Inflammatory macrophage treated with lipopolysaccharide for 4 hours (primary cell): ENCODE measurements around the gene NFASC.
A peak's percentile ranks its signal among the peaks of the same experiment; 100 is the strongest.

ENCODE experiments used
- DNase-seq: peaks from one replicate; pipeline ENCODE4 v3.0.0-alpha.2; 2020

The NFASC gene

DNA sequence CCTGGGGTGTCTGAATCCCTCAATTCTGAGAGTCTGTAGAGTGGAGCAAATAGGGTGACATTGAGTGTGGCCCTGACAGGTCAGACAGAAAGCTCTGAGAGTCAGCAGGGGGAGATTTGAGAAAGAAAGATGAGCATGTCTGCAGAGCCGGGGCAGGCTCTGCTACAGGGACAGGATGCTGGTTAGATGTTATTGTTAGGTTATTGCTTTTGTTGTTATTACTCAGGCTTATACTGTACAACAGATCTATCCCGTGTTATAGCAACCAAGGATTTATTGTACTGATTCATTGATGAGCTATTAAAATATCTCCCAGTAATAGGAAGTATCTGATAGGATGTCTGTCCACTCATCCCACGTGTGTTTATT, 59.5 kb downstream of the NFASC start:
- DNase-seq = no peak

DNA sequence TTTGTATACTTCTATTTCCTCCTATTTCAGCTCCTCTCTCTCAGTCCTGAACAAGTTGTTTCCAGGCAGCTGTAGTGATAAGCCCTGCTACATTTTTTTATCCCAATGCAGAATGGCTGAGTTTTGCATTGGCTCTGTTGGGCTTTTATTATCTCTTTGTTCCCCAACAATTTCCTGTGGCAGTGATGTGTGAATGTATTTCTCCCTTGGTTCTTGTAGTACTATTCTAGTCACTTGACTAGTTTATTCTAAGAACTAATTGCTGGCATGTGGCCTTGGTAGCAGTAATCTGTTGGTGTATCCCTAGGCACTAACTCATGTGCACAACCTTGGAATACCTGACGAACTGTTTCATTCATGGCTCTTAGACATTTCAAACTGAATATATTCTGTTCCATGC, 60.7 kb downstream of the NFASC start:
- no peak for DNase-seq

DNA sequence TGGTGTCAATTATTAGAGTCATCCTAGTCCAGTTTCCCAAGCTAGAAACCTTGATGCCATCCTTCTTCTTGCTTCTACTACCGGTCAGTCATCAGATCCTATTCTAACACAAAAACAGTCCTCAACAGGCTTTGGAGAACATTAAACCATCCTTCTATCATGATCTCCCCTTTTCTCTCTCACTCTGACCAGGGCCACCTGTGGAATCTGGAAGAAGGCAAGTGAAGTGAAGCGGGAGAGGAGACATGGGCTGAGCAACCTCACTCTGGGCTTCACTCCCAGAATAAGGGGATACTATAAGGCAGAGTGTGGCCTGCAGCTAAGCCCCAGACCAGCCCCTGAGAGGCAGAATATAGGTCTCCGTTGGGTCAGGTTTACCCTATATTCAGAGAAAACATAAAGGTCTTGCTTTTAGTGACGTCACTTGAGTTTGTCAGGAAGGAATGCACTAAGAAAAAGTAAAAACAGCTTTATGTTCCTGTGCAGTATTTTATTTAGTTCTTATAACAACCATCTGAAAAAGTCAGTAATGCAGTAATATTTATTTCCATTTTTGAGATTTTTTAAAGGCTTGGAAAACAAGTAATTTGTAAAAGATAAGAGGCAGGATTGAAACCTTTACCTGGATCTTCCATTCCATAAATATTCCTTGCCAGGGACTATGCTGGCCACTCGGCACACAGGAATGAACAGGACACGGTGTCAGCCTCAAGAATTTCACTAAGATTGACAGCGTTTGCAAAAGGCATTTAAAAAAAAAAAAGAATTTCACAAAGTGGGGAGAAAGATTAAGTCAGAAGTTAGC, 61.3 kb downstream of the NFASC start:
- DNase-seq = no peak

DNA sequence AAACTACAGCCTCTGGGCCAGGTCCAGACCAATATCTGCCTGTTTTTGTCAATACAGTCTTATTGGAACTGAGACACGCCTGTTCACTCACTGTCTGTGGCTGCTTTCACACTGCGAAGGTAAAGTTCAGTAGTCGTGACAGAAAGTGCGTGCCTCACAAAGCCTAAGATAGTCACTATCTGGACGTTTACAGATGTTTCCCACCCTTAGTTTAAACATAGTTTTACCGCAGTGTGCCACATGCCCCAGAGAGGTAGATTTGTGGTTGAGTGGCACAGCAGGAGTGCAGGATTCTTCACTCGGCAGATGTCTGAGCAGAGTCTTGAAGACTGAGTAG, 61.9 kb downstream of the NFASC start:
- DNase-seq = no peak

DNA sequence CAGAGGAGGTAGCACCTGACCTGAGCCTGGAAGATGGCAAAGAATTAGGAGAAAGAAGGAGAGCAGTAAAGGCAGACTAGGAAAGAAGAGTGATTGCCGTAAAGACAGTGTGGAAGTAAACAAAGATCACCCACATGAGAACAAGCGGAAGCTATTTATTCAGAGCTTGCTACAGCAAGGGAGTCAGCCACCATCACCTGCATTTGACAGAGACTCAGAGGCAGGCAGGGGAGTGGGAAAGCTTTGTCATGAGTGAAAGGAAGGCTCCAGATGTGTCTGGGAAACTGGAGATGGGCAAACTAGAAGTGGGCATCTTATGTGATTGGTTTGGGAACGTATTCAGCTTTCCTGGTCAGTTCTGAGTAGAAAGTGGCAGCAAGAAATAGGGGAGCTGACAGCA, 64.5 kb downstream of the NFASC start:
- DNase-seq = no peak

DNA sequence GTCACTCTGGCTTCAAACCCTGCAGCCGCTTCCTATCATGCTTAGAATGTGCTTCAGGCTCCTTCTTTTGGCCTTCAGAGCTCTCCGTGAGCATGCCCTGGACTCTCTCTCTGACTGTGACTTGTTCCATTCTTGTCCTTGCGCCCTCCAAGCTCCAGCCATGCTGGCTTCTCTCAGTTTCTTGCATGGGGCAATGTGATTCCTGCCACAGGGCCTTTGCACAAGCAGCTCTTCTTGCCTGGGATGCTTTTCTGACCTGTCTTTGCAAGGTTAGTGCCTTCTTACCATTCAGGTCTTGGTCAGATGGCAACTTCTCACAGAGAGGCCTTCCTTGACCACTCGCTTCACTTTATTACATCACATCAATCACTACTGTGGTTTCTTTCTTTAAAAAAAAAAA, 66.1 kb downstream of the NFASC start:
- no peak for DNase-seq

DNA sequence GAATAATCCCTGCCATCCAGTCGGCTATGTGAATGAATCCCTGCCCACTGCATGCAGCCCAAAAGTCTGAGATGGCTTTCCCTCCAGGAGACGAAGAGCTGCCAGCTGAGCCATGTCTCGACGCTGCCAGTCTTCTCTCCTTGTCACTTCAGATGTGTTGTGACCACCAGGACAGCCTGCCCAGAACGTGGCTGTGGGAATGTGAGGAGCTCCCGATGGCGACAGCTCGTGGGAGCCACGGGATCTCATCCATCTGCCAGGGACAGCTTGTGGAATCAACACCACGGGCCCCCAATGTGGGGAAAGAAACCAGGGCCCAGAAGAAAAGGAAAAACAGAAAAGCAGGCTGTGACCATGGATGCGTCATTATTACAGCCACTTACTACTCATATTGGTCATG, 67.2 kb downstream of the NFASC start:
- DNase-seq = no peak

DNA sequence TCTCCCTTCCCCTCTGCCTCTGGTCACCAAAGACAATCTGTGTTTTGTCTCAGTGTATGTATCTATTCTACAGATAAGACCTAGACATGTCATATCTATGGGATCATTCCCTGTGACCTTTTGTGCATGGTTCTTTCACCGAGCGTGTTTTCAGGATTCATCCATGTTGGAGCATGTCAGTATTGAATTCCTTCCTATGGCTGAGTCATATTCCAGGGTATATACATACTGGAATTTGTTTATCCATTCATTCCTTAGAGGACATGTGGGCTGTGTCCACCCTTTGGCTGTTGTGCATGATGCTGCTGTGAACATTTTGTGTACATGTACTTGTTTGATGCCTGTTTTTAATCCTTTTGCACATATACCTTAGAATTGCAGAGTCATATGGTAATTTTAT, 69.9 kb downstream of the NFASC start:
- DNase-seq = no peak

DNA sequence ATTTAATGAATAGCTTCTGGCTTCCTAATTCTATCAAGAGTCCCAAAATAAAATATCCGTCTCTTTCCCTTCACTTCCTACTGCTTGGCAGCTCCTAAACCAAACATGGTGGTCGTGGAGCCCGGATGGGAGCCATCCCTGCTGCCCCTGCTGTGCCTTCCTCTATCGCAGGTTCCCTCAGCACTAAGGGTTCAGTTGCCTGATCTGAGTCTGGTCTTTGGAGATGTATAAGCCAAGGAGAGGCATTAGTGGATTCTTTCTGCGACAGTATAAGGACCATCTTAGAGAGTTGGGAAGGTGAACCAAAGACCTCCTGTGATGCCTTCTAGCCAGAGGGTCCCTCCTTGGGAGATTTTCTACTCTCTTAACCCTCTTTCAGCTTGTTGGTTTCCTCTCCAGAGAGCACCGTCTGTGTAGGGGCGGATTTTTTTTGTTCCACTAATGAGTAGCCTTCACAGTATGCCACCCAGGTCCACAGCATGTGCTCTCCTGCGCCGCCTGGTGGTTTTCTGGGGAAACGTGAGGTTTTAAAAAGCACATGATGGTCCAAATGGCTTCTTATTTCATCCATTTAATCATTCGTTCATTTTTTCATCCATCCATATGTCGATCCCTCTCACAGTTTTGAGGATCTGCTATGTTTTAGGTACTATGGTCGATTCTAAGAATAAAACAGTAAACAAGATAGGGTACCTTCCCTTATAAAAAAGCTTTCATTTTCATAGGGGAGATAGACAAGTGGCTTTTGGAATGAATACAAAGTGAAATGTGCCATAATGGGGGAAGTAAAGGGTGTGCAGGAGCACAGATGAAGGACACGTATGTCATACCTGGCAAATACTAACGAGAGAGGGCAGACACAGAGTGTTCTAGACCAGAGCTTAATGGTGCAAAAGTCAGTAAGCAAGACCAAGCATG, 71.0 kb downstream of the NFASC start:
- peak; percentile 29 for DNase-seq

DNA sequence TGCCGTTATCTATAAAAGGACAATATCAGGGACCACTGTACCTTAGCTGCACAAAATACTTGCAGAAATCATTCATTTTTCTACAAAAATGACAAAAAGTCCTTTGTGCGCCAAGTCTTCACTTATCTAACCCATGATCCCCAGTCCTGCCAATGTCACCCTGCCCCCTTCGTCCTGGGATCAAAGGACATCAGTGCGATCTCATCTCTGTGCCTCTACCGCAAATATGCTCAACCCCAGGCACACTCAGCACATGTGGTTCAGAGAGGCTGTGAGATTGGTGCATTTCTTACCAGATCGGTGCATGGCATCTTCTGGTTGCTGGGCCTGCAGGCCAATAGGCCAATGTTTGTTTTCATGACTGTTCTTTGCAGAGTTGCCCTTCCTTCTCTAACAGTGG, 72.8 kb downstream of the NFASC start:
- DNase-seq = no peak

DNA sequence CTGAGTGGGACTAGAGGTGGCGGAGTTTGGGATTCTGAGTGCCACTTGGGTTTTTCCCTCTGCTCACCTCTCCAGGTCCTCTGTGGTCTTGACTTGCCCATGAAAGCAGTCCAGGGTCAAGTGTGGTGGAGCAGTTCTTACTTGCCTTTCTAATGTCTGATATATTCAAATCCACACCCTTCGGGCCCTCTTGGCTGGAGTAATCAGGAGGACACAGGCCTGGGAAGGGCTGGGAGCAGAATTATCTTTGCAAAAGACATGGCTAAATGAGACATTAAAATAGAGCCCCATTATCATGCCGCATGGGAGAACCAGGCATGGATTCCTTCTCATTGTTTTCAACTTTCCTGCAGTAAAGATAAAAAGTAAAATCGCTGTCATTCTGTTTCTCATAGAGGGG, 74.0 kb downstream of the NFASC start:
- no peak for DNase-seq

DNA sequence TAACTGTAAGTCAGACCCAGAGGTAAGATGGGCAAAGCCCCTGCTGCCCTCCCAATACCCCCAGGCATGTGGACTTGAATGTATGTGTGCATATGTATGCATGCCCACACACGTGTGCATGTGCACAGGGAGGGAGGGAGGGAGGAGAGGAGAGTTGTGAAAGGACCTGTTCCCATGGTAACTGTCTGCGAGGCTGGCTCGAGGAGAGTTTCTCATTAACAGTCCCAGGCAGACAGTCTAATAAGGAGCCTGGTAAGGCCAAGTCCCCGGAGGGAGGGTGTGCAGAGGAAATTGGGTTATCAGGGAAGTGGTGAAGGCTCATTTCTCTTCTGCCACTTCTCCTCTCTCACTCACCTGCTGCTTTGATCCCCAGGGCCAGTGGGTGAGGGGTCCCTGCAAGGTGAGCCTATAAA, 74.9 kb downstream of the NFASC start:
- DNase-seq = no peak

DNA sequence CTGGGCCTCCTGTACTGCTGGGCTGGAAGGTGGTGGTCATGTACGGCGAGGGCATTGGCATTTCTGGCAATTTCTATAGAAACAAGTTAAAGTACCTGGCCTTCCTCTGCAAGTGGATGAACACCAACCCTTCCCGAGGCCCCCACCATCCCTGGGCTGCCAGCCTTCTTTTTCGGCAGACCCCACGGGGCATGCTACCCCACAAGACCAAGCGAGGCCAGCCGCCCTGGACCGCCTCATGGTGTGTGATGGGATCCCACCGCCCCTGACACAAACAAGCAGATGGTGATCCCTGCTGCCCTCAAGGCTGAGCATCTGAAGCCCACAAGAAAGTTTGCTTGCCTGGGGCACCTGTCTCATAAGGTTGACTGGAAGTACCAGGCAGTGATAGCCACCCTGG, 76.0 kb downstream of the NFASC start:
- DNase-seq = no peak

DNA sequence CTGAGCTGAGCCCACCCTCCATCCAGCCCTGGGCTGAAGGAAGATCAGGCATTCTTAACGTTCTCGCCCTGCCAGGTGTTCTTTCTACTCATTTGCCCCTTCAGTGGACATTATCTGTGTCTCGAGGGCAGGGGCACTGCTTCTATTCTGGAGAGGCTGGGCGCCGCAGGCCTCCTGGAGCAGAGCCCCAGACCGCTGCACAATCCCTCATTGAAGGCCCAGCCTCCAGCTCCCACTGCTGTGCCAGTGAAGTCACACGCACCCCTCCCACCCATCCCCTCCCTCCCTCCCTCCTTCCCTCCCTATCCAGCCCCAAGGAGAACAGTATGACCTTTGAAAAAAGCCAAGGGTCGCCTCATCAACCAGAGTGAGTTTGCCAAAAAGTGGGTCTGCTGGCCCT, 76.7 kb downstream of the NFASC start:
- DNase-seq = no peak

DNA sequence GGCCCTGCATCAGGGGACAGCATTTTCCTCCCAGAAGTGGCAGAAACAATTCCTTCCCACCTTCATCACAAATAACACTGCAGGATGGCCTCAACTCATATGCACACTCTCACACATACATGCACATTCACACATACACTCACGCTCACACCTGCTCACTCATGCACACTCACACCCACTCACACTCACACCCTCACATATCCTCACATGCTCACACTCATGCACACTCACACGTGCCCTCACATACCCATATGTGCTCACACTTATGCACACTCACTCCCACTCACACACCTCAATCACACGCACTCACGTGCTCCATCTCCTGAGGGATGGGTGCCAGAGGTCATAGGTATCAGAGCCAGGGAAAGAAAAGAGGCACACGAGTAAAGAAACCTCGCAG, 77.1 kb downstream of the NFASC start:
- DNase-seq = no peak

DNA sequence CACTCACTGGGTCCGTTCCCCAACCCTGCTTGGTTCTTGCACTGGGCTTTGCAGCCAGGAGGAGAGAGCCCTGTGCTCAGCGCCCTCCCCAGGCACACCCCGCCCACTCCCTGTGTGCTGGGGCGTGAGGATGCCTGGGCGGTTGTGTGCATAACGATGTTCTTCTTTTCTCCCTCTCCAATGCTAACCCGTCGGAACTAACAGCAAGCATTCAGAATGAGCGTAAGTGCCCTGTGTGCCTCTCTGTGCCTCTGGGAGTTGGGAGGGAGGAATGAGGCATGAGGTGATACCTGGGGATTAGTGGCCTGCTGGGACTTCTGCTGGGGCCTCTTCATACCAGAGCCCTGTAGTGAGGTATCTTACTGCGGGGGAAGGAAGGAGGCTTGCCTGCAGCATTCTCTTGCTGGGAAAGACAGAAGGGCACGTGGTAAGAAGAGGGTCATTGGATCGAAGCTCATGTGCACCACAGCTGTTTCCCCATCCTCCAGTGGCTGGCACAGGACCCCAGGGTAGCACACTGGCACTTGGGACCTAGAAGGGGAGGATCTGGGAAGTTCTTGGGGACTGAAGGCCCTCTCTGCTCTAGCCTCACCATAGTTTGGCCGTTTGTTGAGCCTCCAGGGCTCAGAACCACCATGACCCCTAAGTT, 79.8 kb downstream of the NFASC start:
- DNase-seq = no peak

DNA sequence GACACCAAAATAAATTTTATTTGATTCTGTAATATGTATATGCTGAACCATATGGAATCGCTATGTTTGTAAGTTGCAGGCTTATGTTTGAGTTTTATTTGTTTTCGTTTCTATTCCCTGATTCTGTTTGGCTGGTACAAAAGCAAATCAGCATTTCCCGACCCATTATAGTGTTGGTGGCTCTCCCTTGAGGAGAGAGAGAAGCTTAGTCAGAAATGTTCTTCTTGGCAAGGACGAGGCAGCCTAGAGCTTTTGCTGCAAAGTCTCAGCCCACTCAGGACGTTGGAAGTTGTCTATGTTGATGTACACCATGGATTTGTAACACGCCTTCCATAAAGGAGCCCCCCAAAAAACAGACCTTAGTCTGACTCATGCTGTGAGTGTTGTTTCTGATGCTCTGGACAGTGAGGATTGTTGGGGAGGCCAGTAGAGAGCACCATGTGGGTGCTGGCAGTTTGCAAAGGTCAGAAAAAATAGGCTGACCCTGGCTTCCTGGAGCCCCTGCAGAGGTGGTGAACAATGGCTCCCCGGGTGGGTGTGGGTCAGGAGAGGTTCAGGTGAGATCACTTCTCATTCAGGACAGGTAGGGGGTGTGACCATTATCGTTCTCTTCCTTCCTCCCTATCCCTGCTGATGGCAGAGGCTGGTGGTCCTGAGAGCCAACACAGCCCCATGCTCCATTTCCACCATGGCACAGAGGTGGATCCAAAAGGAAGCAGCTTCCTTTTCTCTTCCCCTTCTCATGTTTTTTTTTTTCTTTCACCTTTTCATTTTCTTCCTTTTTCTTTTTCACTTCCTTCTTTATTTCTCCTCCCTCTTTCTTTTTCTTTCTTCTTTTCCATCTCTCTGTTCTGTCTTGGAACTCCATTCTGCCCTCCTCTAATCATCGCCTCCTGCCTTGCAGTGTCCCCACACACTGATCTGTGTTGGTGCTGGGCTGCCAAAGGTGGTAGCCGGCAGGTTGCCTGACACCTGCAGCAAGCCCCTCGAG, 88.0 kb downstream of the NFASC start:
- no peak for DNase-seq

DNA sequence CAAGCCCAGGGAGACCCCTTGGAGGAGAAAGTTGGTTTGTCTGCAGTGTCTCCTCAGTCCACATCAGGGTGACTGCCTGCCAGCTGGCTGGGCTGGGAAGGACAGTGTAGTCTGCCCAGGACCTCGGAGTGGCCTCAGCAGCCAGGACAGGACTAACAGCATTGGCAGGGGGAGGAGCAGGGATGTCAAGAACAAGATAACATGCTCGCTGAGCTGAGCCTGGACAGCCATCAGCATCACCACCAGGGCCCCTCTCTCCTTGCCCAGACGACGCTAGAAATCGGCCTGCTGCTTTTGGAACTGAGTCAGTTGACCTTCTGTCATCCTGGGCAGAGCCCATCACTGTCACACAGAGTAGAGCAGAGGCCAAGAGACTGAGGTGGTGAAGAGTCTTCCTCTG, 88.7 kb downstream of the NFASC start:
- no peak for DNase-seq

DNA sequence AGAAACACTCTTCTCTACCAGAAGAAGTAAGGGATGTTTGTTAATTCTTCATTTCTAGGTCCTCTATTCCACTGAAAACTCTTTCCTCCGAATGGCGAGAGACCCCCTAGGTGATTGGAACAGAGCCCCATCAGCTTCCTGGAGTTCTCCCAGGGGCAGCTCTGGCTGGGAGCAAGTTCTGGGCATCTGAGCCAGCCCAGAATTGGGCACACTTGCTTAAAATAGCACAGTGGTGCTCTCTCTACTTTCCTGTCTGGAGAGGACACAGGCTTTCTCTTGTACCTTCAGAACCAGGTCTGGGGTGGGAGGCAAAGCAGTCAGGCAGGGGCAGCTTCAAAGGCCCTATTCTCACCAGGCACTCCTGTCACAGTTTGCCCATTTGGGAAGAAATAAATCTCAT, 89.2 kb downstream of the NFASC start:
- no peak for DNase-seq

DNA sequence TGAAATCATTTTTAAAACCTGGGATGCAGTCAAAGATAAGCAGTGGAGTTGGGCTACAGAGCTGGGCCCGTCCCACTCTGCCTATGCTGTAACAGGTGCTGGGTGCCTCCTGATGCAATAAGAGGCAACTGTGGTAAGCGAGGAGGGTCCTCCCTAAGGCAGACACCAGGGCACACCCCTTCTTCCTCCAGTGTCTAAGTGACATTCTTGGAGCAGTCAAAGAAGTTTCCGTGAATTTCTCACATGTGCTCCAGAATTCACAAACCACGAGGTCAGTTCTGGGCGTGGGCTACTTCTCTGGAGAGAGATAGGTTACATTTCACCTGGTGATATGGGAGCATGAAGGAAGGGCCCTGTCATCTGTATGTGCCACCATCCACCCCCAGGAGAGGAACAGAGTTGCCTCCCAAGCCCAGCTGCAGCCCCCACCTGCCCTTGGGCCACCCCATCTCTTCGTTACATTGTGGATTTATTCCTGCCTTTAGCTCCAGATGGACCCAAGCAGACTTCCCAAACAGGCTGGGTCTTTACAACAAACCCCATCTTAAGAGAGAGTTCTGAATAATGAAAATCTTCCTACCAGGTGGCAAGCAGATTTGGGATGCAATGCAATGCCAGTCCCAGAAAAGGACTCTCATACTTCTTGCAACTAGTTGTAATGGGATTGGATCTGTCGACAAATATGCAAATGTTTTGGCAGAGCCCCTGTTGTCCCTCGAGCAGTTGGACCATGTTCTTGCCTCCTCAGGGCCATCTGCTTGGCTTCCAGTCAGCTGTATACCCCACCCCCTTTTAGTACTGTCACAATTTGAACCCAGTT, 89.9 kb downstream of the NFASC start:
- DNase-seq = no peak

DNA sequence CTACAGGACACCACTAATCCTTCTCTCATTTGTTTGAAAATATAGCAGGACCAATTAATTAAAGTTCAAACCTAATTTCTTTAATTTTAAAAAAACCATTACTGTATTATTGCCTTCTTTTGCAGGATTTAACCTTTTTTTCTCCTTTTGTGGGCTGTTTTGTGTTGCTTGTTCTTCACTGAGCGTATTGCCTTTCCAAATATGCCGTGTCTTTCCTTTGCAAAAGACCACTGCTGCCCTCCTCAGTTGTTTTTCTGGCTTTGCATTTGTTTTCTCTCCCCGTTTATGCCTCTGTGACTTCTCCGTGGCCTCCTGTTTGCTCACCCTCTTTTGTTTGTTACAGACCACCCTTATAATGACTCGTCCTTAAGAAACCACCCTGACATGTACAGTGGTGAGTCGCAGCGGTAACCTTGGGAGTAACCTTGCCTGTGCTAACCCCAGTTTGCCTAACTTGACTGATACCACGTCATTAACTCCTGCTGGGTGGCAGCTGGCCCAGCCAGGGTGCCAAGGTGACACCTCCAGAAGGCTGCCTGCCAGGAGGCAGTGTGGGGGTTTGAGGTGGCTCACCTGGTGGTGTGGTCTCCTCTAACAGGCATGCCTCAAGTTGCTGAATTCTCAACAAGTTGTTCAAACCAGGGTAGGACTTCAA, 91.2 kb downstream of the NFASC start:
- DNase-seq = no peak
